ENCODE results near the gene DPCD. TPM values are rescaled to one million over a fixed set of nuclear protein-coding genes. Genes with fewer than 3 reads are reported as not detected.
"Not testable (repeated sequence)": the region's sequence is repeated elsewhere in the genome, so short reads cannot be mapped to it uniquely, and the experiment has no call there.

Gene DPCD
- polyA plus RNA-seq, 4 donors: 42.3 to 48.7 (median 45.0) TPM

DNA sequence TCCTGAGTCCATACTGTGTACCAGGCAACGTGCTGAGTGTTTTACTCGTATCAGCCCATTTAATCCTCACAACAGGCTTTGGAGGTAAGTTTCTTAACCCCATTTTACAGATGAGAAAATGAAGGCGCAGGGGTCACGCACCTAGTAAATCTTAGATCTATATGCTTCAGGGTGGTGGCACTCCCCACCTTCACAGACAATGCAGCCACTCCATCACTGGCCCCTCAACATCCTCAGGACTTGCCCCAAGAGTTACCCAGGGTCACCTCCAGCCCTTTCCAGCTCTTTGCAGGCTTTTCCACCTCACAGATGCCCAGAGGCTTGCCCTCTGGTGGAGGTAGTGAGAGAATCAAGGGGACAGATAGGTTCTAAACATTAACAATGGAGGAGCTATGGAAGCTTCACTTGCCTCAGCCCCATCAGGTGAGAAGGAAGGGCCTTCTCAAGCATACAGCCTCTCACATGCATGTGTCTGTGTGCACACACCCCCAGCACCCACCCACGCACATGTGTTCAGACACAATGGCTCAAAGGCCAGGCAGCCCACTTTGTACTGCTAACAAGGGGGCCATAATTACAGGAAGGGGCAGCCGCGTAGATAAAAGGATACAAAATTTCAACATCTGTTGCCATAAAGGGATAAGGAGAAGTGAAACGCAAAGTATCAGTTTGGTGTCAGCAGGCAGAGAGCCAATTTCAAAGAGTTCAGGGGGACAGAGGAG, 29.1 kb downstream of the DPCD start:
- no peak for DNase-seq (ENCODE audit: low read depth in 4 of 4, low spot score in 2 of 4)

DNA sequence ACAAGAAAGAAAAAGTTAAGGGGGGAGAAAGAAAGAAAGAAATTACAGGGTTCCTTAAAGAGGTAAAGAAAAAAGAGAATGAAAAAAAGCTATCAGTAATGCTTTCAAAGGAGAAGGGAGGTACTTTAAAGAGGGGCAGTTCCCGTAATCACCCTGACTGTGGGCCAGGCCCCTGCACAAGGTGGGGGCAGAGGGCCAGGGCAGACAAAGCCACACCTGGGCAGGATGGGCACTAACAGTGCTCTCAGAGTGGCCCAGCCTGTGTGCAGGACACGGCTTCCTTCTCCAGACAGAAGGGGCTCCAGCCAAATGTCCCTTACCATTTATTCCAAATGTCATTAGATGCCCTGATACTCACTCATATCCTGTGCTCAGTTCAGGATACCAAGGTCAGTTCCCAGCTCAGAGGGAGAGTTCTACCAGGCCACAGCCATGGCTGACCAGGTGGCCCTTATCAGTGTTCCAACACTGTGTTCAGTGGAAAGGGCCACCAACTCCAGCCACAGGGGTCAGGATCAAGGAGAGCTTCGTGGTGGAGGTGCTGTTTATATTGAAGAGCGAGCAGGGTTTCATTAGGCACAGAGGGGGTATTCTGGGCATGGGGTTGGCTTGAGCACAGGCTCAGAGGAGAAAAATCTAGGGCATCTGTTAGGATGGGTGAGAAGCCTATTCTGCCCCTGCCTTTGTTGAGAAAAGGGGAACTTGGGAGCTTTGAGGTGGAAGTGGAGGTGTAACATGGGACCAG, 29.9 kb downstream of the DPCD start:
- no peak for DNase-seq (ENCODE audit: low read depth in 4 of 4, low spot score in 2 of 4)

DNA sequence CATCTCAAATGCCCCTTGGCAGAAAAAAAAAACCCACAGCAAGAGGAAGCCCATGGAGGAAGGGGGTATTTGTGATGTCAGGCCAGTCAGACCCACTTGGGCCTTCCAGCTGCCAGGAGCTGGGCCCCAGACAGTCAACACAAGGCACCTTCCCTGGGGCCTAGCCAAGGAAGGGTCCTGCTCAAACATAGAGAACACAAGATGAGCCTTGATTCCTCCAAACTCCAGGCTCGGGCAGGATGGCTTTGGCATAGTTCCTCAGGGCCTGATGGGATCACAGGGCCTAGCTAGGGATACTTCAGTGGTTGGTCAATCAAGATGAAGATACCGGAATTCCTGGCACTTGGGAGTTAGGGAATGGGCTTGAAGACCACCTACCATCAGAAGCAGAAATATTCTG, 30.8 kb downstream of the DPCD start:
- no peak for DNase-seq (ENCODE audit: low read depth in 4 of 4, low spot score in 2 of 4)

DNA sequence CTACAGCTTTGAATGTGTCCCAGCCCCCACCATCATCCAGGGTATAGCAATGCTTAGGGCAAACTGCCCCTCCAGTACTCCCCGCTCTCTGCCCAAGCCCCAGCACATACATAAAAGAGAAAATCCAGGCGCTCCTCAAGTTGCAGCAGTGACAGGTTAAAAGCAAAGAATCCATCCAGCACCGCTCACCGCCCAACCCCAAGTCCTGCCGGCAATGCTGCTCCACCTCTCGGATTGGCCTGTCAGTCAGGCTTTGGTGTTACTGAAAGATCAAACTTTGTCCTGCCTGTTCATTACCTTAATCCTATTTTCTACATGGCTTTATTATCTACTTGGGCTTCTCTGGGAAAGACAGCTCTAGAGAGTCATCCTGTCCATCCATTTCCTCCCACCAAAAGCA, 31.9 kb downstream of the DPCD start:
- no peak for DNase-seq (ENCODE audit: low read depth in 4 of 4, low spot score in 2 of 4)

DNA sequence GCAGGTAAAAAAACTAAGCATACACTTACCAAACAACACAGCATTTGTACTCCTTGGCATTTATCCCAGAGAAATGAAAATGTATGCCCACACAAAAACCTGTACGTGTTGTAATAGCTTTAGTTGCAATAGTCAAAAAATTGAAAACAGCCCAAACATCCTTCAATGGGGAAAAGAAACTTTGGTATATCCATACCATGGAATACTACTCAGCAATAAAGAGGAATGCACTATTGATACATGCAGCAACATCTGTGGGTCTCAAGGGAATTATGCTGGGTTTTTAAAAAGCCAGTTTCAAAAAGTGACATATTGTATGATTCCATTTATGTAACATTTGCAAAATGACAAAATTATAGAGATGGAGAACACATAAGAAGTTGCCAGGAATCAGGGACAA, 35.4 kb downstream of the DPCD start:
- no peak for DNase-seq (ENCODE audit: low read depth in 4 of 4, low spot score in 2 of 4)

DNA sequence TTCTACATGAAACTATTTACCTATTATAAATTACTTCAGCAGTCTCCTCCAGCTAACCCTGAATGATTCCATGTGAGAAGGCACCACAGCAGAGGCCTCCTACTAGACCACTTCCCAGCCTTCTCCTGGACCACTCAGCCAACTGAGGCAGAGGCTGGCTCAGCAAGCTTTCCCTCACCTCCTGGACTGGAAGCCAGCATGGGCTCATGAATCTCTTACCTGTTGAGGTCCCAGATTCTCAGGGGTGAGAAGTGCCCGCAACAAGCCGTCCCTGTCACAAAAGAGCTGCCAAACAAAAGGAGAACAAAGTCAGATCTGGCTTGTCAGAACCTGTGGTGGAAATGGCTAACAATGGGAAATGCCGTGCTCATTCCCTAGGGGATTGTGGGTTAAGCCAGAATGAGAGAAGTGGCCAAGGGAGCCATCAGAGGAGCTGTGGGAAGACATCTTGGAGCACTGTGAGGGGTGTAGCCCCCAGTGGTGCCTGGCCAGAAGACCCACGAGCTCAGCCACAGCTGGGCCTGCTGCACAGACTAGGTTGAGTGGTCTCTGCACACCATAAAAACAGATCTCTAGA, 36.5 kb downstream of the DPCD start:
- no peak for DNase-seq (ENCODE audit: low read depth in 4 of 4, low spot score in 2 of 4)

DNA sequence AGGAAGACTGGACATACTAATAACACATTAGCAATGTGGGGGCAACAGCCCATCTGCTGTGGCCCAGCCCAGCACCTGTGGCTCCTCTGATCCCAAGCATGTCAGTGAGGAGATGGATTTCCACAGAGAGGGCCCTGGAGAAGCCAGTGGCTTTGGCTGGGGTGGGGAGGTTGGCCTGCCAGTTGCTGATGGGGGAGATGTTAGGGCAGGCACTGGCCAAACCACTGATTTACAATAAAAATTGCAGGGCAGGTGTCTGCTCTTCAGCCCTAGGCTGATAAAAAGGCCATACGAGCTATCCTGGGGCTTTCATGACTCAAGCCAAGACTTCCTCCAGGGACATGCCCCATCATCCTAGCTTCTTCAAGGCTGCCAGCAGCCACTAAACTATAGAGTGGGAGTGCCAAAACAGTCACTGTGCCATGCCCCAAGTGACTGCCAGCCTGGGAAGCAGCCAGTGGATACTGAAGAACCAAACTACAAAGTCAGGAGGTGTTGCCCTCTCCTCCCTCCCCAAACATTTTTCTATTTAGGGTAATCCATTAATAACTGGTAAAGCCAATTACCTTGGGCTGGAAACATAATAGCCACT, 37.8 kb downstream of the DPCD start:
- no peak for DNase-seq (ENCODE audit: low read depth in 4 of 4, low spot score in 2 of 4)

DNA sequence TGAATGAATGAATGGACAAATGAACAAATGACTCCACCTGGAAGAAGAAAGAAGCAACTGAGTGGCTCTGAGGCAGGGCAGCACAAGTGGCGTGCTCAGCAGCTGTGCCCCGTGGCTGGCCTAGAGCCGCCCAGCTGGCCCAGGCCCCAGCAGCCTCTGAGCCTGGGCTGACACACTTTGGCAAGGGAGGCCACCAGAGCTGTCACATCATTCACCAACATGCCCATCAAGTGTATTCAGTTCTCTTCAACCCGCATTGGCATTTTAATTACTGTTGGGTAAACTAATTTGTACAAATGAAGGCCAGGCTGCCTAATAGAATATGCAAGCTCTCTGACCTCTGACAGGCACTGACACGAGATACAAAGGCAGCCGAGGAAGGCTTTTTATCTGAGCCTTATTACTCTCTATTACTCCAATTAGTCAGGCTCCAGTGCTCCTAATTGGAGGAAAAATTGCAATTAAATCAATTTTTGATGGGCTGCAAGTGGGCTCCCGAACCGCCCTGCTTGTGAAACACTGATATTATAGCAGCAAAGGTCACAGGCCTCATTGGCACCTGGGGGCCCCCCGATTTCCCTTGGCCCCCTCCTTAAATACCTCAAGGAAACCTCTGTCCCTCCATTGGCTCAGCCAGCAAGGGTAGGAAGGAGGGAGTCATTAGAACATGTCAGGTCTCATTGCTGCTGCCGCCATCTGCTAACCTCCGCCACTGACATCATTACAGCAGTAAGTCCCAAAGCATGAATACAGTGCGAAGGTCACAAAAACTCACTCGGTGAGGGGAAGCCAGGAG, 41.9 kb downstream of the DPCD start:
- no peak for DNase-seq (ENCODE audit: low read depth in 4 of 4, low spot score in 2 of 4)

DNA sequence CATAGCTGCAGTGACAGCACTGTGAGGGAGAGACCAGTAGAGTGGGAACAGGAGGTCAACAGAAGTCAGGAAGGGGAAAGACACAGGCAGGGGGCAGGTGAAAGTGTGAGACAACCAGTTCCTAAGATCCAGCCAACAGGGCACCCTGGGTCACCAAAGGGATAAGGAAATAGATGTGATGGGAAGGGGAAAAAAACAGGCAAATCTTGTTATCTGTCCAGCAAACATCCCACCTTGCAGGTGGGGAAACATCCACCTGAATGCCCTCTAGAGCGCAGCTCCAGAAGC, 42.5 kb downstream of the DPCD start:
- DNase-seq (ENCODE audit: low read depth in 4 of 4, low spot score in 2 of 4): no peak

DNA sequence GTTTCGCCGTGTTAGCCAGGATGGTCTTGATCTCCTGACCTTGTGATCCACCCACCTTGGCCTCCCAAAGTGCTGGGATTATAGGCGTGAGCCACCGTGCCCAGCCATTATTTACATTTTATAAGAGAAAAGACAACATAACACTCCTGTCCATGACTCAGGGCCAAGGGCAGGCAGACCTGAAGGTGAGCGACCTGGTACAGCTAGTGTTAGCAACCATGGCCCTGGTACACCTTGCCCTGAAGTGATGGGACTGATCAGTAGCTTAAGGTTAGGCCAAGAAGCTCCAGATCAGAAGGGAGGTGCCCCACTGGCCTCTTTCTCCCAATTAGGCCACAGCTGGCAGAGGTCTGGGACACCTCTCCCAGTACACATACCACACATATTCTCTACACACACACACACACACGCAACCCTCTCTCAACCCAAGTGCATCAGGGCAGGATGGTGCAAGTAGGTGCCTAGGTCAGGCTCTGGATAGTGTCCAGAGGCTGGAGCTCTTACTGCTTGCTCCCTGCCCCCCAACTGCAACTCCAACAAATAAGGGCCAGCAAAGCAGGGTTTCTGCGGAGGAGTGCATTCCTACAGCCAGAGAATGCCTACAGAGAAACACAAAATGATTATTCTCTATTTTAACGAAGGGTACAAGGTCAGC, 43.8 kb downstream of the DPCD start:
- DNase-seq (ENCODE audit: low read depth in 4 of 4, low spot score in 2 of 4): no peak

DNA sequence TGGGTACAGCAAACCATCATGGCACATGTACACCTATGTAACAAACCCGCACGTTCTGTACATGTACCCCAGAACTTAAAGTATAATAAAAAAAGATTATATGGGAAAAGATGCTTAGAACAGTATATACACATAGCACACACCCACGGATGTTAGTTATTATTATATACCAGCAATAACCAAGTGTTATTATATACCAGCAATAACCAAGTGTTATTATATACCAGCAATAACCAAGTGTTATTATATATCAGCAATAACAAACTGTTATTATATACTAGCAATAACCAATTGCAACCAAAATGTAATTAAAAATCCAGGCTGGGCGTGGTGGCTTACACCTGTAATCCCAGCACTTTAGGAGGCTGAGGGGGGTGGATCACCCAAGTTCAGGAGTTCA, 45.4 kb downstream of the DPCD start:
- not testable (repeated sequence) for DNase-seq (ENCODE audit: low read depth in 4 of 4, low spot score in 2 of 4)

DNA sequence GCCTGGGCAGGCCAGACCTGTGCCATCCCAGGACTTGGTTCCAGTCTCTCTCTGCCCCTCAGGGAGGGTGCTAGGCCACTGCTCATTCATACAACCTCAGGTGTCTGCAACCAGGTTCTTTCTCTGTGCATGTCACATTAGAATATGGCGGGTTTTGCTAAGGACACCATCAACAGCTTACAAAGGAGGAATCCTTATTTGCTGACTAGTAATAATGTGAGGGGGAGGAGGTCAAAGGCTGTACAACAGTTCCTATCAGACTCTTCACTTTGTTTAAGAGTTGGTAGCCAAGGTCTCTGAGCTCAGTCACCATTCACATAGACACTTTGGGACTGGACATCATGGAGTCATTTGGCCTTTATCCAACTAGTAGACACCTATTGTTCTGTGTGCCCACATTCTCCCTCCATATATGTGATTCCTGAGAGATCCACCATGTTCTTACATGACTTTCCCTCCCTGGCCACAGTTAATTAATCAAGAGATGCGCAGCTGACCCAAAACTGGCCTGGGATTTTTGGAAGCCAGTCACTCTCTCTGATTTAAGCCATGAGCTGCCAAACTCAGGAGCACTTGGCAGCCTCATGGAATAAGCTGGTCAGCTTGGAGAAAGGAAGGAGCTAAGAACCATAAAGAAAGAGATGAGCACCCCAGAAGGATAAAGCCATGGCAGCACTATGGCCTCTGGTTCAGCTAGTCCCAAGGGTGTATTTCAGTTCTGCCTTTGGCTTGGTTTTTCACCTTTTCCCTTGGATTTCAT, 51.2 kb downstream of the DPCD start:
- no peak for DNase-seq (ENCODE audit: low read depth in 4 of 4, low spot score in 2 of 4)

DNA sequence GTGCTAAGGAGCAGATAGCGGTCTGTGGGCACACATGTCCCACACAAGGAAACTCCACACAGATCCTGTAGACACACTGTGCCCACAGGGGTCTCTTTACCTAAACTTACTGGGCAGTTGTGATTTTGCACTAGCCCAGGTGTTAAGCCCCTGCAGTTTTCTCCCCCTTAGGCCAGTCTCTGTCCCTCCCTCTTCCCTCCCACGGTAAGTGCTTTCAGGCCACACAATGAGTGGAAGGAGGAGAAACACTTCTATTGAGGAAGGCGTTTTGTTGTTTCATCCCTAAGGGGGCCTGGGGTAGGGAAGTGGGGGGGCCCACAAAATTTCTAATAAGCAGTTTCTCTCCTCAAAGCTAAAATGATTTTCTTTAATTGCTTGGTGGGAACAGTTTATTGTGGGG, 55.4 kb downstream of the DPCD start:
- DNase-seq (ENCODE audit: low read depth in 4 of 4, low spot score in 2 of 4): no peak

DNA sequence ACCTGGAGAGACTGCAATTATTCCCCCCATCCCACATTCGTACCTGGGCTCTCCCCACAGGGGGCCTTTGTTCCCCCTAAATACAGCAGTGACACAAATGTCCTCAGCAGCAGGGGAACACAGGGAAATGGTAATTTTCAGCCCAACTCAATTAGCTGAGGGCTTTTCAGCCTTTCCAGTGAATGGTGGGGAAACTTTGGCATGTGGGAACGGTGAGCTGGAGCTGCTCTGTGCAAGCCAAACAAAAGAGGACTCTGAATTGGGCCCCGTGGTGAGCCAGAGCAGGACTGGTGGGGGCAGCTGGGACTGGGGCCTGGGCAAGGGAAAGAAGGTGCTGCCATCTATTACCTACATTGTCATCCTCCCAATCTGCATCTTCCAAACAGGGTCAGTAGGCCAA, 55.9 kb downstream of the DPCD start:
- DNase-seq (ENCODE audit: low read depth in 4 of 4, low spot score in 2 of 4): no peak

DNA sequence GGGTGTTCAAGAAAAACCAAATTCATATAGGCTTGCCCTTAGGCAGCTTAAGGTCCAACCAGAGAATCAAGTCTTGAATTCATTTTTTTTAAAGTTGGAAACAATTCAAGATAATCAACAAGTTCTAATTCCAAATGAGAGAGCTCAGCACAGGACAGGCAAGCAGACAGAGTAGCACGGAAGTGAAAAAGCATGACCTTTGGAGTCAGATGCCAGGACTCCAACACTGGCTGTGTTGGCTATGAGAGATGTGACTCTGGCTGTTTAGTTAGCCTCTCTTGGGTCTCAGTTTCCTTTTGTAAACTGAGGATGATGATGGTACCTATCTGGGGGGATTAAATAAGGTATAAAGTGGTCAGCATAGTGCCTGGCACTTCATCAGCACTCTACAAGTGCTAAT, 57.5 kb downstream of the DPCD start:
- no peak for DNase-seq (ENCODE audit: low read depth in 4 of 4, low spot score in 2 of 4)

DNA sequence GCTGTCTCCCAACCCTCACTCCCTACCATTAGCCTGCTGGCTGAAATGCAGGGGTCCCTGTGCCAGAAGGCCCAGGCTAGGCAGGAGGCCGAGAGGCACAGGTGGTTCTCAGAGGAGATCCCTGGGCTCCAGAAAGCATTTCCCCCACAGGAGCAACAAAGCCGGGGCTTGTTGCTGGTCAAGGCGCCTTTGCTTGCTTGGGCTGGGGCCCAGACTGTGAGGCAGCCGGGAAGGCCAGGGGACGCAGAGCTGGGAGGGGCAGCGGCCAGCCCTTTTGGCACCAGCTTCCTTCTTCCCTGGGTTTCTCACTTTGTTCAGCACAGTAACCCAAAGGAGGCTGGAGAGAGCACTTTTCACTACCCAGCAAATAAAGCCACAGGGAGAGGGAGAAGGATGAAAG, 58.2 kb downstream of the DPCD start:
- no peak for DNase-seq (ENCODE audit: low read depth in 4 of 4, low spot score in 2 of 4)

DNA sequence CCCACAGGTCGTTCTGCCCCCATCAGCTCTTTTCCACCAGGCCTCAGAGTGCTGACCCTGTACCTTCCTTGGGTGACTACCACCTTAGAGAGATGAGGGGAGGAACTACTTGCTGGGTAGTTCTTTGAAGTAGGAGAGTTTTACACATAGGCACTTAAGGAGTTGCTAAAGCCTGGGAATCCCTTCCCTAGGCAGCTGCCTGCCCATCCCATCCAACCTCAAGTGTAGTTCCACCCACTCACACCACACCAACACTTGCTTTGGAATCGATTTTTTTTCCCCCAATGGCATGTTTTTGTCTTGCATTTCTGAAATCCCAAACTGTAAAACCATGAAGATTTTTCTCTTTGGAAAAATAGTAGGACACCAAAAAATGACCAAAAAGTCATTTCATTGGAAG, 59.1 kb downstream of the DPCD start:
- no peak for DNase-seq (ENCODE audit: low read depth in 4 of 4, low spot score in 2 of 4)

DNA sequence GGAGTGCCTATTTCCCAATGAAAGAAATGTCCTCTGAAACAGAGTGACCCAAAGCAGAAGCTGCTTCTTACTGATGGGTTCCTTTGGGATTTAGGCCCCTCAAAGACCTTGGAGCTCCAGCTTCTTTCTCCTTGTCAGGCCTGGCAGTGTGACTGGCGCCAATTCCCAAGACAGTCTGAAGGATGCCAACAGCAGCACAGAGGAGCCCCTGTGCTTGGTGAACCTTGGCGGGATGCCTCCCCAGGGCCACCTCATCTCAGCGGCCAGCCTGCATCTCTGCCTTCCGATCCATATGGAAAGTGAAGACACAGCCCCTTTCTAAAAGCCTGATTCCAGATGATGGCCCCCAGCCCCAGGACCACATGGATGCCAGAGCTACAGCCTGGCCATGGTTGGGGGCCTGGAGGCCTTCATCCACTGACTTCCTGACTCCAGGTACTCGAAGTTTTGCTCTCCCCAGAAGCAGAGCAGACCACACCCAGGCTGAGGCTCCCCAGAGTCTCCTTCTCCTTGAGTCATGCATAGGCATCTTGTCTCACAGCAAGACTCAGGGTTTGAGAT, 61.5 kb downstream of the DPCD start:
- DNase-seq (ENCODE audit: low read depth in 4 of 4, low spot score in 2 of 4): no peak

DNA sequence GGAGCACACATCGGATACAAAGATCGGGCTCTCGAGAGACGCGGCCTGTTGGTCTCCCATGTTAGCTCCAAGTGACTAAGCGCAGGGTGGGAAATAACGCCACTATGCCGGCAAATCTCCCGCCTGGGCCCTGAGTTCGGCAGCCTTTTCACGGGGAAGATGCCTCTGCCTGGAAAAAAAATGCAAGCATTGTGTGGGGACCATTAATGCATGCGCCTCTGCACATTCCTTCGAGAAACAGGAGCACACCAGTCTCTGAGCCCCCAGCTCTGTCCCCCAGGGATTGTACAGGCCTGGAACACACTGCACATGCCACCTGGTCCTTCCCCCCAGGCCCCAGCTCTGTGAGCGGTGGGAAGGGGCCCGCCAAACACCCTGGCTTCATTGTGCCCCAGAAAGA, 62.7 kb downstream of the DPCD start:
- DNase-seq (ENCODE audit: low read depth in 4 of 4, low spot score in 2 of 4): no peak

DNA sequence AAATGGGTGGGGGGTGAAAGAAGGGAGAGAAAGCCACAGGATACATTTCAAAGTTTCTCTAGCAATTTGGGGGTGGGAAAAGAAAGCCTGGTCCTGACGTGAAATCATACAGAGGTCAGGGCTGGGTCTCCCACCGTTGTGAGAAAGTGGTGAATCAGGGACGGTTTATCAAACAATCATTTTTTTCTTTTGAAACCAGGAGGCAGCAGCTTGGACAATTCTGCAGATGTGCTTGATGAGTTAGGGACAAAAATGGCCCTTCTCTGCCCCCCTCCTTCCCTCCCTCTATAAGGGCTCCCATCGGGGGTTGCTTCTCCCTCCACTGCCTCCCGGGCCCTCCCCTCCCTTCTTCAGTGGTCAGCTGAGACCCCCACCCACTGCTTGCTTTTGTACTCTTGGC, 63.2 kb downstream of the DPCD start:
- DNase-seq (ENCODE audit: low read depth in 4 of 4, low spot score in 2 of 4): no peak

All from left renal cortex interstitium (tissue), 4 donors.